Fibroblast of mammary gland (primary cell): ENCODE results near the gene EIF1.

Source experiments
- DNase-seq: peaks from one replicate; pipeline ENCODE4 v3.0.0-alpha.2; 2010; ENCODE audit warnings: low read depth
- H3K4me3 ChIP-seq: 2 replicates; pipeline ENCODE4 v1.5.1; 2011; ENCODE audit warnings: low read depth, mild to moderate bottlenecking, low read length, moderate library complexity; ENCODE audit not compliant: control insufficient read depth
- TF ChIP-seq, protein P1 (sequence below): conservative IDR thresholded peaks from 2 replicates; pipeline ENCODE4 v1.5.1; 2011; ENCODE audit warnings: low read depth, low read length, inconsistent platforms; ENCODE audit not compliant: control insufficient read depth, insufficient read depth

EIF1 gene

DNA sequence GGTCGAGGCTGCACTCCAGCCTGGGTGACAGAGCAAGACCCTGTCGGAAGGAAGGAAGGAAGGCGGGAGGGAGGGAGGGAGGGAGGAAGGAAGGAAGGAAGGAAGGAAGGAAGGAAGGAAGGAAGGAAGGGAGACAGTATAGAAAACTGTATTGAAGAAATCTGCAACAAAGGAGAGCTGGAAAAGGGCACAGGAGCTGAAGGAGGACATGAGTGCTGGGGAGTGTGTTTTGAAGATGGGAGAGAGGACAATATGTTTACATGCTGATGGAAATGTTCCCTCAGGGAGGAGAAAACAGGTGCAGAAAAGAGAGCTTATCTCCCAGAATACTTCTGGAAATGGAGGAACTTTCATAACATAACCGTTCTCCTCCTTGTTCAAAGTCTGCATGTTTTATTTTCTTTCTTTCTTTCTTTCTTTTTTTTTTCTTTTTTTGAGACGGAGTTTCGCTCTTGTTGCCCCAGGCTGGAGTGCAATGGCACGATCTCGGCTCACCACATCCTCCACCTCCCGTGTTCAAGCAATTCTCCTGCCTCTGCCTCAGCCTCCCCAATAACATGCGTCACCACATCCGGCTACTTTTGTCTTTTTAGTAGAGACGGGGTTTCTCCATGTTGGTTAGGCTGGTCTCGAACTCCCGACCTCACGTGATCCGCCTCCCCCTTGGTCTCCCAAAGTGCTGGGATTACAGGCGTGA lies 48.4 kb downstream of the EIF1 start:
- no peak overlapping the region for H3K4me3 ChIP-seq
- no peak for DNase-seq
- TF ChIP-seq, protein P1, sequence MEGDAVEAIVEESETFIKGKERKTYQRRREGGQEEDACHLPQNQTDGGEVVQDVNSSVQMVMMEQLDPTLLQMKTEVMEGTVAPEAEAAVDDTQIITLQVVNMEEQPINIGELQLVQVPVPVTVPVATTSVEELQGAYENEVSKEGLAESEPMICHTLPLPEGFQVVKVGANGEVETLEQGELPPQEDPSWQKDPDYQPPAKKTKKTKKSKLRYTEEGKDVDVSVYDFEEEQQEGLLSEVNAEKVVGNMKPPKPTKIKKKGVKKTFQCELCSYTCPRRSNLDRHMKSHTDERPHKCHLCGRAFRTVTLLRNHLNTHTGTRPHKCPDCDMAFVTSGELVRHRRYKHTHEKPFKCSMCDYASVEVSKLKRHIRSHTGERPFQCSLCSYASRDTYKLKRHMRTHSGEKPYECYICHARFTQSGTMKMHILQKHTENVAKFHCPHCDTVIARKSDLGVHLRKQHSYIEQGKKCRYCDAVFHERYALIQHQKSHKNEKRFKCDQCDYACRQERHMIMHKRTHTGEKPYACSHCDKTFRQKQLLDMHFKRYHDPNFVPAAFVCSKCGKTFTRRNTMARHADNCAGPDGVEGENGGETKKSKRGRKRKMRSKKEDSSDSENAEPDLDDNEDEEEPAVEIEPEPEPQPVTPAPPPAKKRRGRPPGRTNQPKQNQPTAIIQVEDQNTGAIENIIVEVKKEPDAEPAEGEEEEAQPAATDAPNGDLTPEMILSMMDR: no peak

DNA sequence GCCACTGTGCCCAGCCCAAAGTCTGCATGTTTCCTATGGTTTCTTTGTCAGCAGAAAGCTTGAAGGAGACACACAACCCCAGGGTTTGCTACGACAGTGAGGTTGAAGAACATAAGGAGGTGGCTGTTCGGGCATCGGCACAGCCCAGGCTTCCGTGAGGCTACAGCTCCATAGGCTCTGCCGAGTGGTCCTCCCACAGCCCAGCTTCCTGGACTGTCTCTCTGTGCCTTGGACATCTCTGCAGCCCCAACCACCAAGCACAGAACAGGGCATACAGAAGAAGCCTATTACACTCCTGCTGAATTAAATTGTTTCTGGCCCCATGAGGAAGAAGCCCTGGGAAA lies 49.0 kb downstream of the EIF1 start:
- DNase-seq: no peak
- no peak overlapping the region for H3K4me3 ChIP-seq
- TF ChIP-seq, protein P1: no peak

DNA sequence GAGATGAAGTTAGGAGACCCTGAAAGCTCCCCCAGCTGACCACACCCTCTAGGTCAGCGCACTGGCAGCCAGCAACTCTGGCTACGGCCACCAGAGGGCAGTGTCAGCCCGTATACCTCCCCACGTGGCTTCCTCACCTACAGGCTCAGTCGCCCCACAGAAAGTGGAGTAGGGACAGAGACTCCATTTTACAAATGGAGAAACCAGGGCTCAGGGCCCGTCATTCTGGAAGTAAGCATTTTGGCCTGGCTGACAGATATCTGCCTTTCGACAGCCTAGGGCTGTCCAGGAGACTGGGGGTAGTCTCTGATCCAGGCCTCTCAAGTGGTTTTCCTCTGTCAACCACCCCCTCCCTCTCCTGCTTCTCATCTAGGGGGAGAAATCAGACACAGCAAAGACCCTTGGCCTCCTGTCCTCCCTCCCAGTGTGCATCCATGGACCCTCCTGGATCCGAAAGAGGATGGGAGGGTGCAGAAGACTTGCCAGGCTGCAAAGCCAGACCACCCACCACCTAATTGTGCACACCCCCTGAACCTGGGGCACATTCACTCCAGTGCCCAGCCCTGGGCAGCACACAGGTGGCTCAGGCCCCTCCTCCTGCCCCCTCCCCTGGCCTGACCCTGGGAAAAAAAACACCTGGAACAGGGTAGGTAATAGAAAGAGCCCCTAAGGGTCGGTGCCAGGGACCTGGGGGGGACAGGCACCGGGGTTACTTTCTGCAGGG lies 49.6 kb downstream of the EIF1 start:
- TF ChIP-seq, protein P1: peak; percentile 98
- H3K4me3 ChIP-seq: no peak overlapping the region
- peak; percentile 73 for DNase-seq

DNA sequence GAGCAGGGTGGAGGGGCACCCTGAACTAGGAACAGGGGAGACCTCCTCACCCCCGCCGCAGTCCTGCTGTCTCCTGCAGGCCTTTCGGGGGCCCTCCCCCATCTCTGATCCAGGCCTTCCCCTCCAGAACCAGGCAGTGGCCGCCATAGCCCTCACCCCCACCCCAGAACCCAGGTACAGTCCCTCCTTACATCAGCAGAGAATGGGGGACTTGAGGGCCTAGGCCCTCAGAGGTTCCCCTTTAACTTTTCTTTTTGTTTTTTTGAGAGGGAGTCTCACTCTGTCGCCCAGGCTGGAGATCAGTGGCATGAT lies 50.1 kb downstream of the EIF1 start:
- H3K4me3 ChIP-seq: no peak overlapping the region
- TF ChIP-seq, protein P1: no peak
- DNase-seq: no peak

DNA sequence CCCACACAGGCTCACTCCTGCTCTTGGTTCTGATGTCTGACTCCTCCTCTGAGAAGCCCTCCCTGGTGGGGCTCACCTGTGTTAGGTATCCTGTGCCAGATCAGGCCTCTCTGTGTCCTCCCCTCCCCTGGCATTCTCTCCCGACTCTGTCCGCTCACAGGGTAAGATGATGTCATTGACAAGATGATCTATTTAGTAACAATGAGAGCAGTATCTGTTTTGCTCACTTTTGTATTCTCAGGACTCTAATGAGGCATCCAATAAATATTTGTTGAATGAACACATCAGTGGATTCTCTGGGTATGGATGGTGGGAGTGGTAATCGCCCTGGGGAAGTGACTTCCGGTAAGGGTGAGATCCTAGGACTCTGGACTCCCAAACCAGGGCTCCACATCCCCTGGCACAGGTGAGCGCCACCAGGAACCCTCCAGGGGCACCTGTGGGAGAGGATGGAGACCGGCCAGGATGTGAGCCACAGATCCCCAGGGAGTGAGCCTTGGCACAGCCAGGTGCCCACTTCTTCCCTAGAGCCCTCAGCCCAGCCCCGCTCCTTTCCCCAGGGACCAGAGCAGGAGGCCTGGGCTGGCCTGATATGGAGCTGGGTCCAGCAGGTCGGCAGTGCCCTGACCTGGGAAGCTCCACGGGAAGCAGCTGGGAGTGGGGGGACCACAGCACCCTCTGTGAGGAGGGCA lies 51.1 kb downstream of the EIF1 start:
- no peak overlapping the region for H3K4me3 ChIP-seq
- TF ChIP-seq, protein P1: no peak
- peak; percentile 46 for DNase-seq

DNA sequence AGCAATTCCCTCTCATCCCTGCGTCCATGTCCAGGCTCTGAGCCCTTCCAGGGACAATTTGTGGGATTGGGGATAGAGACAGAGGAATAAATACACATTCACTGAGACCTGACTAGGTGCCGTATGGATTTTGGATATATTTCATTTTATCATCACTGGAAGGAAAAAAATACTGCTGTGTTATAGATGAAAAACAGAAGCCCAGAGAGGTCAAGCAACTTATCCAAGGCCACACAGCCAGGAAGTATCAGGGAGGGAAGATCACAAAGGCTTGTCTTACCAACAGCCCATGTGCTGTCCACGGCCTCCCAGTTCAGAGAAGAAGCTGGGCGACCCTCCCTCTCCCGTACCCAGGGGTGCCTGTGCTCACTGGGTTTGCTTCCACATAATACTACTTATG lies 51.8 kb downstream of the EIF1 start:
- no peak overlapping the region for H3K4me3 ChIP-seq
- TF ChIP-seq, protein P1: no peak
- no peak for DNase-seq
